Epidermal melanocyte (primary cell): ENCODE measurements around the gene XIRP2.

Source experiments
- DNase-seq: peaks from one replicate; pipeline ENCODE4 v3.0.0; 2011; ENCODE audit warnings: low spot score; ENCODE audit not compliant: insufficient read length

The XIRP2 gene

GRCh38 chr2:166926657-166927056, 38.4 kb downstream of the XIRP2 start:
- DNase-seq: no peak

GRCh38 chr2:166932032-166932431, 43.8 kb downstream of the XIRP2 start:
- DNase-seq: no peak

- no peak for DNase-seq
Observed at GRCh38 chr2:166934817-166935216, 46.5 kb downstream of the XIRP2 start.

- no peak for DNase-seq
Observed at GRCh38 chr2:166942377-166942776, 54.1 kb downstream of the XIRP2 start.

- DNase-seq: no peak
Observed at GRCh38 chr2:166944909-166945308, 56.6 kb downstream of the XIRP2 start.

- no peak for DNase-seq
Observed at GRCh38 chr2:166957686-166958085, 69.4 kb downstream of the XIRP2 start.

GRCh38 chr2:166958986-166959481, 70.8 kb downstream of the XIRP2 start:
- DNase-seq: no peak

- DNase-seq: no peak
Observed at GRCh38 chr2:166959556-166959955, 71.3 kb downstream of the XIRP2 start.

GRCh38 chr2:166960702-166961270, 72.5 kb downstream of the XIRP2 start:
- no peak for DNase-seq

- no peak for DNase-seq
Observed at GRCh38 chr2:166961933-166962332, 73.7 kb downstream of the XIRP2 start.

- DNase-seq: no peak
Observed at GRCh38 chr2:166969486-166969885, 81.2 kb downstream of the XIRP2 start.

- DNase-seq: no peak
Observed at GRCh38 chr2:166972002-166972401, 83.7 kb downstream of the XIRP2 start.

GRCh38 chr2:166972418-166972817, 84.1 kb downstream of the XIRP2 start:
- DNase-seq: no peak

- no peak for DNase-seq
Observed at GRCh38 chr2:166984188-166984587, 95.9 kb downstream of the XIRP2 start.

GRCh38 chr2:166984797-166985196, 96.5 kb downstream of the XIRP2 start:
- DNase-seq: no peak

GRCh38 chr2:166994588-166995336, 106.5 kb downstream of the XIRP2 start:
- DNase-seq: no peak

- DNase-seq: no peak
Observed at GRCh38 chr2:166996465-166996864, 108.2 kb downstream of the XIRP2 start.

- no peak for DNase-seq
Observed at GRCh38 chr2:167001165-167001564, 112.9 kb downstream of the XIRP2 start.

- no peak for DNase-seq
Observed at GRCh38 chr2:167005096-167005495, 116.8 kb downstream of the XIRP2 start.

- DNase-seq: no peak
Observed at GRCh38 chr2:167013227-167013626, 124.9 kb downstream of the XIRP2 start.

GRCh38 chr2:167015806-167016205, 127.5 kb downstream of the XIRP2 start:
- DNase-seq: no peak

- DNase-seq: no peak
Observed at GRCh38 chr2:167017021-167017420, 128.7 kb downstream of the XIRP2 start.

- no peak for DNase-seq
Observed at GRCh38 chr2:167018590-167018989, 130.3 kb downstream of the XIRP2 start.
